Epithelial cell of prostate (primary cell): Measurements from ENCODE around the gene ZNF414.
"Not testable (repeated sequence)": the region's sequence is repeated elsewhere in the genome, so short reads cannot be mapped to it uniquely, and the experiment has no call there.

Source experiments
- DNase-seq: peaks from one replicate; pipeline ENCODE4 v3.0.0-alpha.2; 2011; ENCODE audit warnings: low read depth, low spot score
- H3K27ac ChIP-seq: fragments of 450-650 bp; 2 replicates; pipeline ENCODE4 v1.5.1; 2017; ENCODE audit warnings: mild to moderate bottlenecking

ZNF414 gene

GRCh38 chr19:8518536-8518935, 4.6 kb upstream of the ZNF414 start:
- DNase-seq: no peak
- H3K27ac ChIP-seq: no peak overlapping the region

DNA sequence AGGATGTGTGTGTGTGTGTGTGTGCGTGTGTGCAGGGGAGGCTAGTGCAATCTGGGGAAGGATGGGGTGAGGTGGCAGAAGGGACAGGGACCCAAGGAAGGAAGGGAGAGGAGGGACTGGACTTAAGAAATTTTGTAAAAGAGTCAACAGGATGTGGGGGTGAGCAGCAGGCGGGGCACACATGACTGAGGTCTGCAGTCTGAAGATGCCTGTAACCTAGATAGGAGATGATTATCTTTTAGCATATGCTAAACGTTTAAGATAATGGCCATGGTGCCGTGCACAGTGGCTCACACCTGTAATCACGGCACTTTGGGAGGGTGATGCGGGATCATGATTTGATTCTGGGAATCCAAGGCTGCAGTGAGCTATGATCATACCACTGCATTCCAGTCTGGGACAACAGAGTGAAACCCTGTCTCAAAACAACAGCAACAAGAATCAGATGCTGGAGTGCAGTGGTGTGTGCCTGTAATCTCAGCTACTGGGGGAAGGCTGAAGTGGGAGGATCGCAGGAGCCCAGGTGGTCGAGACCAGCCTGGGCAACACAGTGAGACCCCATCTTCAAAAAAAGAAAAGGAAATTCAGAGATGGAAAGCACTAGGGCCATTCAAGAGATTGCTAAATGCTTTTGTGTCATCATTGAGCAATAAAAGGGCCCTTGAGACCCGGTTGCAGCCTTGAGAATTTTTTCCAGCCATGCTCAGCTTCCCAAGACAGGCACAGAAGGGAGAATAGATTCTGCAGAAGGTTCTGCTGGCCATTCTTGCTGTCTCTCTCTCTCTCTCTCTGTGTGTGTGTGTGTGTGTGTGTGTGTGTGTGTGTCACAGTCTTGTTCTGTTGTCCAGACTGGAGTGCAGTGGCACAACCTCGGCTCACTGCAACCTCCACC, 3.8 kb upstream of the ZNF414 start:
- H3K27ac ChIP-seq: no peak overlapping the region
- no peak for DNase-seq

GRCh38 chr19:8515317-8515716, 1.4 kb upstream of the ZNF414 start:
- H3K27ac ChIP-seq: no peak overlapping the region
- DNase-seq: no peak

GRCh38 chr19:8514505-8515009, 590 bp upstream of the ZNF414 start:
- H3K27ac ChIP-seq: peak overlapping the region; percentile 95
- not testable (repeated sequence) for DNase-seq

DNA sequence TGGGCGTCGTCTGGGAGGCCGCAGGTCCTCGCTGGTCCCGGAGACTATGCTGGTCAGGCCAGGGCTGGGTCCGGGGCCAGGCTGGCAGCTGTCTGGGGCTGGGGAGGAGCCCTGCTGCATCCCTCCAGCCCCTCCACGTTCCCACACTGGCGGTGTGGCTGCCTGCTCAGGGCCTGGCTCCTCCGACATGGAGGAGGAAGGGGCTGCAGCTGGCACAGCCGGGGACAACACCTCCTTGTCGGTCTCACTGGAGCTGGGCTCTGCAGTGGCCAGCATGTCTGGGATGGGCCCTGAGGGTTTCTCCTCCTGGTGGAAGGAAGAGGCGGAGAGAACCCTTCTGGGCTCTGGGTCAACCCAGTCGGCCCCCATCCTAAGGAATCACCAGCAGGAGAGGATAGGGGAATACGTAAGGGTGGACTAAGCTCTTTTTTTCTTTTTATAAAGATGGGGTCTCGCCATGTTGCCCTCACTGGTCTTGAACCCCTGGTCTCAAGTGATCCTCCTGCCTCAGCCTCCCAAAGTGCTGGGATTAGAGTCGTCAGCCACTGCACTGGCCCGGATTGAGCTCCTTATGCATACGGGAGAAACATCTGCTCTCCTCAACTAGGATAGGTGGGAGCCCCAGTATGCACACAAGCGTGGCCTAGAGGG, 806 bp downstream of the ZNF414 start:
- peak overlapping the region; percentile 95 for H3K27ac ChIP-seq
- DNase-seq: no peak

- H3K27ac ChIP-seq: peak overlapping the region; percentile 95
- no peak for DNase-seq
Measured at GRCh38 chr19:8512115-8512967, 1.6 kb downstream of the ZNF414 start.

GRCh38 chr19:8511573-8512101, 2.3 kb downstream of the ZNF414 start:
- H3K27ac ChIP-seq: no peak overlapping the region
- DNase-seq: no peak

DNA sequence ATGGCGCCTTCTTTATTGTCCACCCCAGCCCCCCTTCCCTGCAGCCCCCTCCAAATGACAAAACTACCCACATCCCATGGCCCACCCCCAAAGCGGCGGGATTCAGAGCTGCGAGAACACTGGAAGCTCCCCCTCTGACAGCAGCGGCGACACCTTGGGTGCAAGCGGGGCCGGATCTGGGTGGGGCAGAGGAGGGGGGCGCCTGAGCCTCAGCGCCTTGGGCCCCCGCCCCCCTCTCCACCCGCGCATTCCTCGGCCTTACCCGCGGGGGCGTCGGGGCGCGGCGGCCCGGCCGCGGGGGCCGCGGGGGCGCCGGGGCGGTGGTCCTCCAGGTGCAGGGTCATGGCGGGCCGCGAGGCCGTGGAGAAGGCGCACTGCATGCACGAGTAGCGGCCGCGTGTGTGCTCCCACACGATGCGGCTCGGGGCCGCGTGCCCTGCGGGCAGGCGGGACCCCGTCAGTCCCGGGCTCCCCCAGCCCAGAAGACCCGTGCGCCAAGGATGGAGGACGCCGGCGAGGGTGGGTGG, 3.3 kb downstream of the ZNF414 start:
- DNase-seq: no peak
- H3K27ac ChIP-seq: no peak overlapping the region

- DNase-seq: no peak
- H3K27ac ChIP-seq: no peak overlapping the region
Measured at GRCh38 chr19:8506402-8506957, 7.5 kb downstream of the ZNF414 start.

DNA sequence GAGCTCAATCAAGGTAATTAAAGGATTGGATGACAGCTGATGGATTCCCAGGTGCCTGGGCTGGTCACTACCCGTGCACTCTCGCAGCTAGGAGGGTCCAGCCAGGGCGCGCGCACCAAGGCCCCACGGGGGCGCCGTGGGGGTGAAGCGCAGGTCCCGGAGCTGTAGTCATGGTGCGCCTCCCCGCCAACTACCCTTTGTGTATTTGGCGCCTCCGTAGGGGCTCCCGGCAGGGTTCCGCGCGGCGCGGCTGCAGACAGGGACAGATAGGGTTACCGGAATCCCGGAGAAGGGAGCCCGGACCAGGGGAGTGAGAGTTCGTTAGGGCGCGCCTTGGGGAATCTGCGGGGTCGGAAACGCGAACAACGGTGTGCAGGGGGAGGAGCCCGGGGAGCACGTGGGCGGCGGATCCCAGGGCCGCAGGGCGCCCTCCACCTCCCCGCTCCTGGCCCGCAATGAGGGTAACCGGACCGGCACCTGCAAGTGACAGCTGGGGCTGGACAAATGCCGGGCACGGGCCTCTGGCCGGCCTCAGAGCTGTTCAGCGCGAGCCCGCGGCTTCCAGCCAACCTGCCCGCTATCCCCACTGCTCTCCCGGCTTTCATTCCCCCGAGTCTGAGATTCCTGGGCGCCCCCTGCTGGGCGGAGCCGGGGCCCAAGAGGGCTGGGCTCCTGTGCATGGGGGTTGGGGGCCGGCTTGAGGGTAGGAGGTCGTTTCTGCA, 8.1 kb downstream of the ZNF414 start:
- H3K27ac ChIP-seq: no peak overlapping the region

DNA sequence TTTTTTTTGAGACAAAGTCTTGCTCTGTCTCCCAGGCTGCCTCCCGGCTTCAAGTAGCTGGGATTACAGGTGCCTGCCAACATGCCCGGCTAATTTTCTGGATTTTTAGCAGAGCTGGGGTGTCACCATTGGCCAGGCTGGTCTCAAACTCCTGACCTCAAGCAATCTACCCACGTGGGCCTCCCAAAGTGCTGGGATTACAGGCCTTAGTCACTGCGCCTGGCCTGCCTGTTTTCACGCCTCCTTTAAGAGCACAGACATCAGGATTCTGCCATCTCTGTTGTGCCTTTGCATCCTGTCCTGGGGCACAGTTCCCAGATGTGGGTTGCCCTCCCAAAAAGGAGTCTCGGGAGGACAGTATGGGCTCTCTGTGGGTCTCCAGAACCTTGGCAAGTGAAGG, 9.0 kb downstream of the ZNF414 start:
- no peak overlapping the region for H3K27ac ChIP-seq
- DNase-seq: no peak

More for the DNA sequence above, 8.1 kb downstream of the ZNF414 start:
- no peak for DNase-seq

DNA sequence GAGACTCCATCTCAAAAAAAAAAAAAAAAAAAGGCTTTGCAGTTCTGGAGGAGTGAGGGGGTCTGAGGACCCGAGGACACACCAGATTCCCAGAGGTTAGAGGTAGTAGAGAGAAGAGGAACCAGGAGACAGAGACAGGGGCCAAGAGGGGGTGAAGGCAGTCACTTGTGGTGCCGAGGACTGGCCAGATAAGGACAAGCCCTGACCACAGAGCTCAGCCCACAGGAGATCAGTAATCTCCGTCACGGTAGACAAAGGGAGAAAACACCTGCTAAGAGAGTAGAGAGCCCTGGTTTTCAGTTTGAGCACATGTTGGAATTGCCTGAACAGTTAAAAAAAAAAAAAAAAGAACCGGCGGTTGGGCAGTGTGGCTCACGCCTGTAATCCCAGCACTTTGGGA, 9.8 kb downstream of the ZNF414 start:
- DNase-seq: no peak
- no peak overlapping the region for H3K27ac ChIP-seq

DNA sequence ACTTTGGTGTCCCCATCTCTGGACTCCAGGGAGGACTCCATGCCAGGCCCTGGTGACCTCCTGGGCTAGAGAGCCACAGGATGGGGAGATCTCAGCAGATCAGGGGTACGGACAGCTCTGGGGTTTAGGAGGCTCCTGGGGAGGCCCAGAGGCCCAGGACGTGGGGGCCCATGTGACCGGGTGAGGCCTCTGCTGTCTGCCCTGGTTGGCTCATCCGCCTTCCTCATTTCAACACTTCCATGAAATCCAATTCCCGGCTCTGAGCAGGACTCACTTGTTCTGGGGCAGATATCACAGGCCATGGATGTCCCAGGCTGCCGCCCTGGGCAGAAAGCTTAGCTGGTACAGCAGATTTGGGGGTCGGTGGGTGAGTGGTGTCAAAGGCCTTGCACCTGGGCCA, 10.5 kb downstream of the ZNF414 start:
- DNase-seq: no peak
- no peak overlapping the region for H3K27ac ChIP-seq

DNA sequence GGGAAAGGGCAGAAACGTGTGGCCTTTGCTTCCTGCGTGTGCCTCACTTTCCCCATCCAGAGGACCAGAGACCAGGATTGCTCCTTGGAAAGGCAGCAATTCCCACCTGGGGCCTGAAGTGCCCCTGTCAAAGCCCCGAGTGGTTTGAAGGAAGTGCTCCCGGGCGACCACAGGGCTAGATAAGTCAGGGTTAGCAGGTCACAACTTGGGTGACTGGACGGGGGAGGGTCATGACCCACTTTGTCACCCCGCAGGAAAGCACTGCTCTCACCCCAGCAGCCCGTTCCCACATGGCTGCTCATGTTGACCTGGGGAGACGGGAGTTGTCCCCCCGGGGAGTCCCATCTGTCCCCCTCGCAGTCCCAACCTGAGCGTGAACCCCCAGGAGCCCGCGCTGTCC, 12.0 kb downstream of the ZNF414 start:
- DNase-seq: no peak
- H3K27ac ChIP-seq: no peak overlapping the region

DNA sequence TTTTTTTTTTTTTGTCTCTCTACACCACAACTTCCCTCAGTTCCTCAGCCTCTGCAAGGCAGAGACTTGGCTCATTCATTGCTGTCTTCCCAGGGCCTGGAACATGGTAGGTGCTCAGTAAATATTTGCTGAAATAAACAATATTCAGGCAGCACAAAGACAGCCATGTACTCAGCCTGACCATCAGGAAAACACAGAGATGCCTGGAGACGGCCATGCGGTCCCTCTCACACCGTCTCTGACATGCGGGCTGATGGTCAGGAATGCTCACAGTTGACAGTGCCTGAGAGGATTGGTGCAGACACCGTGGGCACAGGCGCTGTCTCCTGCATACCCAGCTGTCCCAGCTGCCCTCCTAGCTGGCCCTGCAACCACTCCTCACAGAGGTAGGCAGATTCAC, 12.5 kb downstream of the ZNF414 start:
- no peak overlapping the region for H3K27ac ChIP-seq
- no peak for DNase-seq

DNA sequence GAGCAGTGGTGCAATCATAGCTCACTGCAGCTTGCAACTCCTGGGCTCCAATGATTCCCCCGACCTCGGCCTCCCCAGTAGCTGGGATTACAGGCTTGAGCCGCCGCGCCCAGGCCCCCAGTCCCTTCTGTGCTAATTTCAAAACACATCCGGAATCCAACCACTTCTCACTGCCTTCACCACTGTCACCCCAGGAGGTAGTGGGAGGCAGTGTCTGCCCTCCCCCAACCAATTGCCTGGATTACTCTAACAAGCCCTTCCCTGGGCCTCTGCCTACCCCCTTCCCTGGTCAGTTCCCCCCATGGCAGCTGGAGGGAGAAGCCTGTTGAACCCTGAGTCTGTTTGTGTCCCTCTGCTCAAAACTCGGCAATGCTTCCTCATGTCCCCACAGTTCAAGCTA, 13.8 kb downstream of the ZNF414 start:
- H3K27ac ChIP-seq: no peak overlapping the region
- DNase-seq: no peak

DNA sequence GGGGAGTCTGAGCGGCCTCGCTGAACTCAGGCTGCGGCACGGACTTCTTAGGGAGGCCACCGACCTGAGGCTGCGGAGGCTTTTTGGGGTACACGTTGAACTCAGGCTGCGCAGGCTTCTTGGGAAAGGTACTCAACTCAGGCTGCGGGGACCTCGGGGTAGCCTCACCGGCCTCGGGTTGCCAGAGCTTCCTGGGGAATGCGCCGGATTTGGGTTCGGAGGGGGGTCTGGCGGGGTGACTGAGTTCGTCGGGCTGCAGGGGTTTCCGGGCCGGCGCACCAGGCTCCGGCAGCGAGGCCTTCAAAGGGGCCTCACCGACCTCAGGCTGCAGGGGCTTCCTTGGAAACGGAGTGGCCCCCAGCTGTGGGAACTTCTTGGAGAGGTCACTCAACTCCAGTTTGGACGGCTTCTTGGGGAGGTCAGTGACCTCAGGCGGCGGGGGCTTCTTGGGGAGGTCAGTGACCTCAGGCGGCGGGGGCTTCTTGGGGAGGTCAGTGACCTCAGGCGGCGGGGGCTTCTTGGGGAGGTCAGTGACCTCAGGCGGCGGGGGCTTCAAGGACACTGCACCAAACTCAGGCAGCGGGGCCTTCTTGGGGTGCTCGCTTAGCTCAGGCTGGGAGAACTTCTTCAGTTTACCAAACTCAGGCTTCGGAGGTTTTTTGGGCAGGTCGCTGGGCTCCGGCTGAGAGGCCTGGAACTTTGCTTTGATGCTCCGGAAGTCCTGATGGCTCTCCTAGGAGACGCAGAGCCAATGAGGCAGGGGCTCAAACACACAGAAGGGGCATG, 14.7 kb downstream of the ZNF414 start:
- H3K27ac ChIP-seq: no peak overlapping the region
- DNase-seq: no peak

DNA sequence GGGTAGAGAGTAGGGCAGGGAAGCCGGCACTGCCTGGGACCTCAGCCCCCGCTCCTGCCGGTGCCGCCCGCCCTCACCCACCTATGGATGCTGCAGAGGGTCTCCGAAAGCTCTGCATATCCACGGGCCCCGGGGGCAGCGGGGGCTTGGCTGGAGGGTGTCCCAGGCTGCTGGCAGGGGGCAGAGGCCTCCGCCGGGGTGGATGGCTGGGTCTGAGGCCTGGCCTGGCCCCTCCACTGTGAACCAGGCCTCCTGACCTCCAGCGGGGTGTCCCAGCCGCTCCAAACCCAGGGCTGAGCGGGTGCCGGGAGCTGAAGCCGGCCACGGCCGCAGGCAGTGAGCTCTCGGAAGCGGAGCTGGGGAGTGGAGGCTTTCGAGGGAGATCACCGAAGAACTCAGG, 15.7 kb downstream of the ZNF414 start:
- DNase-seq: no peak
- H3K27ac ChIP-seq: no peak overlapping the region
